NCI-H510A (cell line): ENCODE results near the gene MSLN.
"Not testable (repeated sequence)": the region's sequence is repeated elsewhere in the genome, so short reads cannot be mapped to it uniquely, and the experiment has no call there.

Source experiments
- DNase-seq: peaks from one replicate; lab custom pipeline; 2025; lab: John Stamatoyannopoulos, UW

The MSLN gene

GRCh38 chr16:760545-761343, at the start of gene MSLN:
TSS of gene MSLN (plus strand) at chr16:760734. CDS start at chr16:762681, 1,947 bp downstream.
- DNase-seq: no peak

GRCh38 chr16:711084-711483, 49.5 kb upstream of the MSLN start:
- no peak for DNase-seq

- no peak for DNase-seq
Observed at GRCh38 chr16:711548-712320, 48.8 kb upstream of the MSLN start.

- DNase-seq: not testable (repeated sequence)
Observed at GRCh38 chr16:712740-713250, 47.7 kb upstream of the MSLN start.

- DNase-seq: no peak
Observed at GRCh38 chr16:714079-714478, 46.5 kb upstream of the MSLN start.

GRCh38 chr16:714558-715476, 45.7 kb upstream of the MSLN start, which contains the start of gene METRN:
TSS of gene METRN (plus strand) at chr16:715118. CDS start at chr16:715290, 172 bp downstream.
- DNase-seq: peak; percentile 33

- DNase-seq: no peak
Observed at GRCh38 chr16:715477-716199, 44.9 kb upstream of the MSLN start.

- no peak for DNase-seq
Observed at GRCh38 chr16:716200-716568, 44.4 kb upstream of the MSLN start.

GRCh38 chr16:716768-717325, 43.7 kb upstream of the MSLN start:
- no peak for DNase-seq

GRCh38 chr16:717450-718245, 42.9 kb upstream of the MSLN start:
- no peak for DNase-seq

- no peak for DNase-seq
Observed at GRCh38 chr16:718389-718788, 42.1 kb upstream of the MSLN start.

- no peak for DNase-seq
Observed at GRCh38 chr16:718922-719321, 41.6 kb upstream of the MSLN start.

- DNase-seq: no peak
Observed at GRCh38 chr16:719815-720446, 40.6 kb upstream of the MSLN start.

GRCh38 chr16:720447-720989, 40.0 kb upstream of the MSLN start:
- DNase-seq: peak; percentile 74

GRCh38 chr16:720990-721764, 39.4 kb upstream of the MSLN start, which contains the start of gene ANTKMT:
TSS of gene ANTKMT (plus strand) at chr16:721146. CDS start at chr16:721275, 129 bp downstream.
- peak; percentile 76 for DNase-seq

- no peak for DNase-seq
Observed at GRCh38 chr16:721765-722540, 38.6 kb upstream of the MSLN start.

- no peak for DNase-seq
Observed at GRCh38 chr16:722835-723633, 37.5 kb upstream of the MSLN start.
